HEK293 (cell line): ENCODE measurements around the gene GTPBP1.

ENCODE experiments used
- CTCF ChIA-PET: fragments of 350-600 bp; formaldehyde crosslinking; extraction: SDS; loops from one replicate; lab custom pipeline; 2021; ENCODE audit warnings: antibody characterized with exemption; lab: Yijun Ruan, JAX
- POLR2A ChIA-PET: fragments of 300-600 bp; formaldehyde crosslinking; extraction: SDS; loops from one replicate; lab custom pipeline; 2020; ENCODE audit warnings: antibody characterized with exemption, inconsistent platforms; lab: Yijun Ruan, JAX
- H3K27ac ChIP-seq: fragments of 200-500 bp; sonication (Bioruptor generic); 2 replicates; pipeline ENCODE4 v1.5.1; 2014; ENCODE audit warnings: low read depth, low read length, control low read depth, inconsistent platforms; ENCODE audit errors: extremely low read depth
- H3K36me3 ChIP-seq, 2 experiments: fragments of 200-500 bp in 1 of 2; sonication (Bioruptor generic) in 1 of 2; 1 replicate in 1 of 2; 2 replicates in 1 of 2; pipeline ENCODE4 v1.5.1; 2014 to 2017; ENCODE audit warnings: inconsistent platforms in 2 of 2, low read length in 2 of 2; ENCODE audit not compliant: control insufficient read depth in 2 of 2, insufficient read depth in 1 of 2
- H3K4me1 ChIP-seq: fragments of 200-500 bp; sonication (Bioruptor generic); 2 replicates; pipeline ENCODE4 v1.5.1; 2014; ENCODE audit warnings: mild to moderate bottlenecking, low read length, inconsistent platforms; ENCODE audit not compliant: control insufficient read depth, insufficient read depth
- H3K4me3 ChIP-seq: 2 replicates; pipeline ENCODE4 v1.5.1; 2011; ENCODE audit warnings: low read depth, mild to moderate bottlenecking, control low read depth, low read length, moderate library complexity
- H3K9me3 ChIP-seq: fragments of 200-500 bp; sonication (Bioruptor generic); 2 replicates; pipeline ENCODE4 v1.5.1; 2014; ENCODE audit warnings: low read depth, low read length, inconsistent platforms; ENCODE audit not compliant: control insufficient read depth, insufficient read depth
- EGR2 ChIP-seq: fragments of 450-650 bp; formaldehyde crosslinking; IDR thresholded peaks from 2 replicates; pipeline ENCODE4 v1.5.1; 2016; ENCODE audit warnings: low read depth, missing biosample characterization, missing genetic modification characterization
- GFI1B ChIP-seq: fragments of 450-650 bp; formaldehyde crosslinking; IDR thresholded peaks from 2 replicates; pipeline ENCODE4 v1.5.1; 2016; ENCODE audit warnings: missing biosample characterization, missing genetic modification characterization
- HOXD13 ChIP-seq: sonication (generic); formaldehyde crosslinking; IDR thresholded peaks from 2 replicates; pipeline ENCODE4 v1.8.0; 2022; ENCODE audit warnings: missing genetic modification reagents, borderline replicate concordance
- OSR2 ChIP-seq: fragments of 450-650 bp; formaldehyde crosslinking; IDR thresholded peaks from 2 replicates; pipeline ENCODE4 v1.5.1; 2016; ENCODE audit warnings: missing biosample characterization, missing genetic modification characterization
- PRDM1 ChIP-seq: fragments of 450-650 bp; formaldehyde crosslinking; IDR thresholded peaks from 2 replicates; pipeline ENCODE4; 2016; ENCODE audit warnings: missing biosample characterization, missing genetic modification characterization
- WT1 ChIP-seq: fragments of 450-650 bp; formaldehyde crosslinking; IDR thresholded peaks from 2 replicates; pipeline ENCODE4 v1.5.1; 2016; ENCODE audit warnings: missing biosample characterization, missing genetic modification characterization
- ZBTB17 ChIP-seq: fragments of 450-650 bp; formaldehyde crosslinking; IDR thresholded peaks from 2 replicates; pipeline ENCODE4 v1.5.1; 2016; ENCODE audit warnings: missing biosample characterization, missing genetic modification characterization
- ZBTB8A ChIP-seq: fragments of 450-650 bp; formaldehyde crosslinking; IDR thresholded peaks from 2 replicates; pipeline ENCODE4 v1.5.1; 2016; ENCODE audit warnings: missing biosample characterization, missing genetic modification characterization
- ZNF114 ChIP-seq: fragments of 450-650 bp; formaldehyde crosslinking; IDR thresholded peaks from 2 replicates; pipeline ENCODE4 v1.5.0; 2017; ENCODE audit warnings: missing biosample characterization, missing genetic modification characterization
- ZNF175 ChIP-seq: fragments of 450-650 bp; formaldehyde crosslinking; IDR thresholded peaks from 2 replicates; pipeline ENCODE4 v1.5.1; 2016; ENCODE audit warnings: missing biosample characterization, missing genetic modification characterization
- ZNF24 ChIP-seq: fragments of 450-650 bp; formaldehyde crosslinking; IDR thresholded peaks from 2 replicates; pipeline ENCODE4 v1.5.1; 2016; ENCODE audit warnings: missing biosample characterization, missing genetic modification characterization
- ZNF292 ChIP-seq: fragments of 450-650 bp; formaldehyde crosslinking; IDR thresholded peaks from 2 replicates; pipeline ENCODE4 v1.5.1; 2016; ENCODE audit warnings: low read depth, missing biosample characterization, missing genetic modification characterization, borderline replicate concordance
- ZNF366 ChIP-seq: fragments of 450-650 bp; formaldehyde crosslinking; conservative IDR thresholded peaks from 2 replicates; pipeline ENCODE4 v1.5.1; 2016; ENCODE audit warnings: missing biosample characterization, missing genetic modification characterization
- ZNF37A ChIP-seq: fragments of 450-650 bp; IDR thresholded peaks from 2 replicates; pipeline ENCODE4 v1.5.1; 2018; ENCODE audit warnings: missing biosample characterization, missing genetic modification characterization
- ZNF473 ChIP-seq: fragments of 450-650 bp; formaldehyde crosslinking; IDR thresholded peaks from 2 replicates; pipeline ENCODE4 v1.5.1; 2017; ENCODE audit warnings: missing biosample characterization, missing genetic modification characterization
- ZNF654 ChIP-seq: fragments of 450-650 bp; formaldehyde crosslinking; IDR thresholded peaks from 2 replicates; pipeline ENCODE4 v1.5.1; 2016; ENCODE audit warnings: low read depth, missing biosample characterization, missing genetic modification characterization
- ZNF76 ChIP-seq: fragments of 450-650 bp; formaldehyde crosslinking; IDR thresholded peaks from 2 replicates; pipeline ENCODE4; 2016; ENCODE audit warnings: low read depth, missing biosample characterization, missing genetic modification characterization, borderline replicate concordance
- ZNF792 ChIP-seq: fragments of 450-650 bp; formaldehyde crosslinking; IDR thresholded peaks from 2 replicates; pipeline ENCODE4 v1.5.1; 2016; ENCODE audit warnings: missing biosample characterization, missing genetic modification characterization
- ZXDB ChIP-seq: fragments of 450-650 bp; formaldehyde crosslinking; IDR thresholded peaks from 2 replicates; pipeline ENCODE4 v1.5.1; 2016; ENCODE audit warnings: missing biosample characterization, missing genetic modification characterization
- TF ChIP-seq, protein P1 (sequence below): sonication (generic); formaldehyde crosslinking; IDR thresholded peaks from 2 replicates; pipeline ENCODE4 v1.8.1; 2022; ENCODE audit warnings: mild to moderate bottlenecking, moderate library complexity, missing genetic modification reagents
- TF ChIP-seq, protein P2 (sequence below): fragments of 450-650 bp; formaldehyde crosslinking; IDR thresholded peaks from 2 replicates; pipeline ENCODE4 v1.5.1; 2016; ENCODE audit warnings: missing biosample characterization, missing genetic modification characterization
- TF ChIP-seq, protein P3 (sequence below): fragments of 450-650 bp; formaldehyde crosslinking; IDR thresholded peaks from 2 replicates; pipeline ENCODE4 v1.5.1; 2016; ENCODE audit warnings: missing biosample characterization, missing genetic modification characterization
- TF ChIP-seq, protein P4 (sequence below): fragments of 450-650 bp; IDR thresholded peaks from 2 replicates; pipeline ENCODE4 v1.5.1; 2018; ENCODE audit warnings: missing biosample characterization, mild to moderate bottlenecking, missing genetic modification characterization
- TF ChIP-seq, protein P5 (sequence below): fragments of 450-650 bp; formaldehyde crosslinking; IDR thresholded peaks from 2 replicates; pipeline ENCODE4 v1.5.1; 2016; ENCODE audit warnings: missing biosample characterization, missing genetic modification characterization
- TF ChIP-seq, protein P6 (sequence below): fragments of 450-650 bp; formaldehyde crosslinking; IDR thresholded peaks from 2 replicates; pipeline ENCODE4 v1.5.1; 2017; ENCODE audit warnings: missing biosample characterization, mild to moderate bottlenecking, missing genetic modification characterization, moderate library complexity

Gene GTPBP1

DNA sequence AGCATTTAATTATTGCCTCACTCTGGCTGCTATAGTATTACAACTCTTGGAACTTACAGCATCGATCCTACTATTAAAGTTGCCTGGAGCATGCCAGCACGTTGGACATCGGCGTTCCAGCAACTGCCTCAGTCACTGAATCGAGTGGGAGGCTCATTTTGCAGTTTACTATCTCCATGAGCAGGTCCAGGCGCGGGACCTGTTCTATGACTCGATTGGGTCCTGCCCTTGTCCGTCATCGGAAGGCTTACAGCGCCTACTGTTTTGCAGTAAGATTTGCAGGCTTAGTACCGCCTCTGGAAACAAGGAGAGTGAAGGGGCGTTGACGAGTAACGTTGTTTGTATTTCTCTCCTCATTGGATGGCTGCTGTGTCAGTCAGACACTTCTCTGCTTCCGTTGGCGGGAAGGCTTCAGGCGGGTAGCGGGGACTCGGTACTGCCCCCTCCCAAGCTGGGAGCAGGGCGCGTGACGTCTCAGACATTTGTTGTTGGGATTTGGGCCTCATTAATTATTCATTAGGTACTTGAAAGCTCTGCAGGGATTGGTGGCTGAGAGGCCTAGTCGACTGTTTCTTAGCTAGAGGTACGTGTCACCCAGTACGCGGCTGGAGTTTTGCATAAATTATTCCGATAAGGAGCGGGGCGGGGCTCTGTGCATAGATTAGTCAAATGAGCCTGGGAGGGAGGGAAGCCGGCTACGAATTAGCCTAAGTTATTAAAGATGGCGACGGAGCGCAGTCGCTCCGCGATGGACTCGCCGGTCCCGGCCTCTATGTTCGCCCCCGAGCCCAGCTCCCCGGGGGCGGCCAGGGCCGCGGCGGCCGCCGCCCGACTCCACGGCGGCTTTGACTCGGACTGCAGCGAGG, at the start of gene GTPBP1 (continued):
- TF ChIP-seq, protein P1, sequence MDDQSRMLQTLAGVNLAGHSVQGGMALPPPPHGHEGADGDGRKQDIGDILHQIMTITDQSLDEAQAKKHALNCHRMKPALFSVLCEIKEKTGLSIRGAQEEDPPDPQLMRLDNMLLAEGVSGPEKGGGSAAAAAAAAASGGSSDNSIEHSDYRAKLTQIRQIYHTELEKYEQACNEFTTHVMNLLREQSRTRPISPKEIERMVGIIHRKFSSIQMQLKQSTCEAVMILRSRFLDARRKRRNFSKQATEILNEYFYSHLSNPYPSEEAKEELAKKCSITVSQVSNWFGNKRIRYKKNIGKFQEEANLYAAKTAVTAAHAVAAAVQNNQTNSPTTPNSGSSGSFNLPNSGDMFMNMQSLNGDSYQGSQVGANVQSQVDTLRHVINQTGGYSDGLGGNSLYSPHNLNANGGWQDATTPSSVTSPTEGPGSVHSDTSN (CRISPR knock-in tag) = peak; percentile 100
- TF ChIP-seq ZNF24 (0 out of 2 replicates have a peak, but pooled peaks have one; percentile 57), OSR2 (tag by site-specific recombination) (peak; percentile 74), ZNF175 (tag by site-specific recombination) (no peak), GFI1B (tag by site-specific recombination) (no peak), HOXD13 (CRISPR knock-in tag) (no peak), ZNF37A (tag by site-specific recombination) (no peak), ZXDB (peak; percentile 78), ZNF792 (tag by site-specific recombination) (no peak), ZBTB17 (peak; percentile 100), ZBTB8A (tag by site-specific recombination) (peak; percentile 13; the same call in 1 of the 2 replicates)
- TF ChIP-seq, protein P2, sequence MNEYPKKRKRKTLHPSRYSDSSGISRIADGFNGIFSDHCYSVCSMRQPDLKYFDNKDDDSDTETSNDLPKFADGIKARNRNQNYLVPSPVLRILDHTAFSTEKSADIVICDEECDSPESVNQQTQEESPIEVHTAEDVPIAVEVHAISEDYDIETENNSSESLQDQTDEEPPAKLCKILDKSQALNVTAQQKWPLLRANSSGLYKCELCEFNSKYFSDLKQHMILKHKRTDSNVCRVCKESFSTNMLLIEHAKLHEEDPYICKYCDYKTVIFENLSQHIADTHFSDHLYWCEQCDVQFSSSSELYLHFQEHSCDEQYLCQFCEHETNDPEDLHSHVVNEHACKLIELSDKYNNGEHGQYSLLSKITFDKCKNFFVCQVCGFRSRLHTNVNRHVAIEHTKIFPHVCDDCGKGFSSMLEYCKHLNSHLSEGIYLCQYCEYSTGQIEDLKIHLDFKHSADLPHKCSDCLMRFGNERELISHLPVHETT (tag by site-specific recombination) = no peak
- TF ChIP-seq, protein P3, sequence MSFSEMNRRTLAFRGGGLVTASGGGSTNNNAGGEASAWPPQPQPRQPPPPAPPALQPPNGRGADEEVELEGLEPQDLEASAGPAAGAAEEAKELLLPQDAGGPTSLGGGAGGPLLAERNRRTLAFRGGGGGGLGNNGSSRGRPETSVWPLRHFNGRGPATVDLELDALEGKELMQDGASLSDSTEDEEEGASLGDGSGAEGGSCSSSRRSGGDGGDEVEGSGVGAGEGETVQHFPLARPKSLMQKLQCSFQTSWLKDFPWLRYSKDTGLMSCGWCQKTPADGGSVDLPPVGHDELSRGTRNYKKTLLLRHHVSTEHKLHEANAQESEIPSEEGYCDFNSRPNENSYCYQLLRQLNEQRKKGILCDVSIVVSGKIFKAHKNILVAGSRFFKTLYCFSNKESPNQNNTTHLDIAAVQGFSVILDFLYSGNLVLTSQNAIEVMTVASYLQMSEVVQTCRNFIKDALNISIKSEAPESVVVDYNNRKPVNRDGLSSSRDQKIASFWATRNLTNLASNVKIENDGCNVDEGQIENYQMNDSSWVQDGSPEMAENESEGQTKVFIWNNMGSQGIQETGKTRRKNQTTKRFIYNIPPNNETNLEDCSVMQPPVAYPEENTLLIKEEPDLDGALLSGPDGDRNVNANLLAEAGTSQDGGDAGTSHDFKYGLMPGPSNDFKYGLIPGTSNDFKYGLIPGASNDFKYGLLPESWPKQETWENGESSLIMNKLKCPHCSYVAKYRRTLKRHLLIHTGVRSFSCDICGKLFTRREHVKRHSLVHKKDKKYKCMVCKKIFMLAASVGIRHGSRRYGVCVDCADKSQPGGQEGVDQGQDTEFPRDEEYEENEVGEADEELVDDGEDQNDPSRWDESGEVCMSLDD = no peak
- TF ChIP-seq, protein P4, sequence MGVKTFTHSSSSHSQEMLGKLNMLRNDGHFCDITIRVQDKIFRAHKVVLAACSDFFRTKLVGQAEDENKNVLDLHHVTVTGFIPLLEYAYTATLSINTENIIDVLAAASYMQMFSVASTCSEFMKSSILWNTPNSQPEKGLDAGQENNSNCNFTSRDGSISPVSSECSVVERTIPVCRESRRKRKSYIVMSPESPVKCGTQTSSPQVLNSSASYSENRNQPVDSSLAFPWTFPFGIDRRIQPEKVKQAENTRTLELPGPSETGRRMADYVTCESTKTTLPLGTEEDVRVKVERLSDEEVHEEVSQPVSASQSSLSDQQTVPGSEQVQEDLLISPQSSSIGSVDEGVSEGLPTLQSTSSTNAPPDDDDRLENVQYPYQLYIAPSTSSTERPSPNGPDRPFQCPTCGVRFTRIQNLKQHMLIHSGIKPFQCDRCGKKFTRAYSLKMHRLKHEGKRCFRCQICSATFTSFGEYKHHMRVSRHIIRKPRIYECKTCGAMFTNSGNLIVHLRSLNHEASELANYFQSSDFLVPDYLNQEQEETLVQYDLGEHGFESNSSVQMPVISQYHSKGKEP (tag by site-specific recombination) = peak; percentile 71; the same call in 1 of the 2 replicates

DNA sequence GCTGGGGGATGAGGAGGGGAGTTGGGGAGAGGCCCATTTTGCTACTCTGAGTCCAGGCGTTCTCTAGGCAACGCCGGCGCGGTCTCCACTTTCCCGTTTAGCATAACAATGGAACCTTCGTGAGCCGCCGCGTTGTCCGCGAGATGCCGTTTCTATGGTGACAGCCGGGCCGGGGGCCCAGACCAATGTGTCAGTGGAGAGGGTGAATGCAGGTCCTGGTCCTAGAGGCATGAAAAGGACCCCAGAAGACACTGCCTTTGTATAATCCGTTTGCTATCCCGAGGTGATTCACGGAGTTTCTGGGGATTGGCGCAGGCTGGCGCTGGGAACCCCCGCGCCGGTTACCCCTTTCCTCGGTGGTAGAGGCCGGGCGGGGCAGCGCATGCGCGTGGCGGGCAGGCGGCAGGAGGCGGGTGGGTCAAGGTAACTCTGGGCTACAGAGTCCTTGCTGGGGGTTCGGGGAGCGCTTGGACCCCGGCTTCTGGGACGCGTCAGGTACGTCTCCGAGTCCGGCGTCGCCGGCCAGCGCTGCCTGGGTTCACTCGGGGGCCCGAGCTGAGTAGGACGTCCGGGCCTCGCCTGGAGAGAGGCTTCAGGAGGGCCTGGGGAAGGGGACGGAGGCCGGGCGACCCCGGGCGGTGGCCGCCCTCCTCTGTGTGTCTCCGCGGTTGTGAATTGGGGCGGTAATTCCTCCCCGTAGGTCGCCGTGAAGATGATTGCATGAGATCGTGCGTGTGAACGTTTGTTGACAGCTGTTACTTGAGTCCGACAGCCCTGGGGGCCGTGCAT, 49.3 kb upstream of the GTPBP1 start, which contains the start of the genes CBY1 and FAM227A:
Gene CBY1, plus strand, starts transcription at position 383 of the 789 bp plus-strand sequence. CDS start 11,417 bp downstream, outside the sequence.
Gene FAM227A, minus strand, starts transcription at position 137 of the 789 bp plus-strand sequence. CDS start 6,224 bp downstream, outside the sequence.
- no peaks in the 10 kb centered on the region for H3K9me3 ChIP-seq
- peaks cover 6 to 8% of the 10 kb centered on the region in 2 experiments; a peak in 2 of 3 replicates for H3K36me3 ChIP-seq
- H3K4me3 ChIP-seq = peak within 1 kb of the TSS; percentile 87
- peaks cover 6% of the 10 kb centered on the region; the same call in 1 of the 2 replicates for H3K4me1 ChIP-seq
- peak within 1 kb of the TSS; percentile 100 for H3K27ac ChIP-seq
- CTCF ChIA-PET = interaction anchor here (0.8 kb wide), 1 partner anchor 604 kb away, joined by 3 read pairs; no protein-coding TSS in a partner anchor
- POLR2A ChIA-PET = interaction anchor here (0.6 kb wide), 1 partner anchor 156 kb away, joined by 3 read pairs; no protein-coding TSS in a partner anchor
- peak; percentile 36; the same call in 1 of the 2 replicates for TF ChIP-seq WT1
- TF ChIP-seq ZNF654 (tag by site-specific recombination) = no peak
- TF ChIP-seq, protein P5, sequence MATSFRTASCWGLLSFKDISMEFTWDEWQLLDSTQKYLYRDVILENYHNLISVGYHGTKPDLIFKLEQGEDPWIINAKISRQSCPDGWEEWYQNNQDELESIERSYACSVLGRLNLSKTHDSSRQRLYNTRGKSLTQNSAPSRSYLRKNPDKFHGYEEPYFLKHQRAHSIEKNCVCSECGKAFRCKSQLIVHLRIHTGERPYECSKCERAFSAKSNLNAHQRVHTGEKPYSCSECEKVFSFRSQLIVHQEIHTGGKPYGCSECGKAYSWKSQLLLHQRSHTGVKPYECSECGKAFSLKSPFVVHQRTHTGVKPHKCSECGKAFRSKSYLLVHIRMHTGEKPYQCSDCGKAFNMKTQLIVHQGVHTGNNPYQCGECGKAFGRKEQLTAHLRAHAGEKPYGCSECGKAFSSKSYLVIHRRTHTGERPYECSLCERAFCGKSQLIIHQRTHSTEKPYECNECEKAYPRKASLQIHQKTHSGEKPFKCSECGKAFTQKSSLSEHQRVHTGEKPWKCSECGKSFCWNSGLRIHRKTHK (tag by site-specific recombination) = no peak
- no peak for TF ChIP-seq EGR2 (tag by site-specific recombination)
- no peak for TF ChIP-seq ZNF473 (tag by site-specific recombination)
- no peak for TF ChIP-seq ZNF366 (tag by site-specific recombination)
- TF ChIP-seq PRDM1 (tag by site-specific recombination) = no peak
- TF ChIP-seq ZNF292 (tag by site-specific recombination) = no peak
- no peak for TF ChIP-seq ZNF114 (tag by site-specific recombination)
- TF ChIP-seq, protein P6, sequence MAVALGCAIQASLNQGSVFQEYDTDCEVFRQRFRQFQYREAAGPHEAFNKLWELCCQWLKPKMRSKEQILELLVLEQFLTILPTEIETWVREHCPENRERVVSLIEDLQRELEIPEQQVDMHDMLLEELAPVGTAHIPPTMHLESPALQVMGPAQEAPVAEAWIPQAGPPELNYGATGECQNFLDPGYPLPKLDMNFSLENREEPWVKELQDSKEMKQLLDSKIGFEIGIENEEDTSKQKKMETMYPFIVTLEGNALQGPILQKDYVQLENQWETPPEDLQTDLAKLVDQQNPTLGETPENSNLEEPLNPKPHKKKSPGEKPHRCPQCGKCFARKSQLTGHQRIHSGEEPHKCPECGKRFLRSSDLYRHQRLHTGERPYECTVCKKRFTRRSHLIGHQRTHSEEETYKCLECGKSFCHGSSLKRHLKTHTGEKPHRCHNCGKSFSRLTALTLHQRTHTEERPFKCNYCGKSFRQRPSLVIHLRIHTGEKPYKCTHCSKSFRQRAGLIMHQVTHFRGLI (tag by site-specific recombination) = no peak
- peak; percentile 41; the same call in 1 of the 2 replicates for TF ChIP-seq ZNF76 (tag by site-specific recombination)
